GM21360 (cell line): ENCODE measurements around the gene PHYKPL.

ENCODE experiments used
- ATAC-seq: cut with Tn5 transposase; IDR thresholded peaks from one replicate; pipeline ENCODE4 v1.9.1; 2021; ENCODE audit warnings: mild to moderate bottlenecking, moderate library complexity; ENCODE audit not compliant: unreplicated experiment

Gene PHYKPL

DNA sequence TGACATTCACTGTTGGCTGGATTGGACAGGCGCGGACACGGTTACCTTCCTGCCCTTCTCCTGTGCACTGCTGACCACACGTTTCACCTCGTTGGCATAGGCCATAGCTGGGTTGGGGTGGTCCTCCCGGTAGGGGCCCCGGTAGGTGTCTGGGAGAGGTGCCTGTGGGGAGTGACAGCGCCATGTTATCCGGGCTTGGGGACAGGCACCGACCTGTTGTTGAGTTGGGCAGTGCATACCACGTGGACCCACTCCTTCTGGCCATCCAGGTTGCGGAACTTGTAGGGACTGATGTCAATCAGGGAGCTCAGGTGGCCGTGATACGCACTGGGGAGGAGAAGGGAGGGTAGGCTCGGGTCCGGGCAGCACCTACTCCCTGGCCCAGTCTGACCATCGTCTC, 8.2 kb downstream of the PHYKPL start:
- no peak for ATAC-seq

DNA sequence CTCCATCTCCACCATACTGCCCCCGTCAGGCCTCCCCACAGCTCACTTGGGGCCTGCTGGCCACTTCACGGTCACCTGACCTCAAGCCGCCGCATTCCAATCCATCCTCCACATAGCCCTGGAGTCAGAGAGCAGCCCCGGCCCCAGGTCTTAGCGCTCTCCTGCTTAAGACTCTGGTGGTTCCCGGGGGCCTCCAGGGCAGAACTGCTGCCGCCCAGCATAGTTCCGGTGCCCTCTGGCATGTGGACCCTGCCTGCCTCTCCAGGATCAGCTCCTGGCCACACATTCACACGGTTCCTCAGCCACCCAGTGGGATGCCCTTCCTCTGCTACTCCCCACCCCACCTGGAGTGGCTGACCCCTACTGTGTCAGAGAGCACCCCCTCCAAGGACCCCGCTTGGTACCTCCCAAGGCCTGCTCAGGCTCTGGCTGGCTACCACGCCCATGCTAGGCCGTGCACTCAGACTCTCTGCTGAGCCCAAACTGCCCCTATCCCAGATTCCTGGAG, 8.7 kb downstream of the PHYKPL start:
- ATAC-seq = no peak

DNA sequence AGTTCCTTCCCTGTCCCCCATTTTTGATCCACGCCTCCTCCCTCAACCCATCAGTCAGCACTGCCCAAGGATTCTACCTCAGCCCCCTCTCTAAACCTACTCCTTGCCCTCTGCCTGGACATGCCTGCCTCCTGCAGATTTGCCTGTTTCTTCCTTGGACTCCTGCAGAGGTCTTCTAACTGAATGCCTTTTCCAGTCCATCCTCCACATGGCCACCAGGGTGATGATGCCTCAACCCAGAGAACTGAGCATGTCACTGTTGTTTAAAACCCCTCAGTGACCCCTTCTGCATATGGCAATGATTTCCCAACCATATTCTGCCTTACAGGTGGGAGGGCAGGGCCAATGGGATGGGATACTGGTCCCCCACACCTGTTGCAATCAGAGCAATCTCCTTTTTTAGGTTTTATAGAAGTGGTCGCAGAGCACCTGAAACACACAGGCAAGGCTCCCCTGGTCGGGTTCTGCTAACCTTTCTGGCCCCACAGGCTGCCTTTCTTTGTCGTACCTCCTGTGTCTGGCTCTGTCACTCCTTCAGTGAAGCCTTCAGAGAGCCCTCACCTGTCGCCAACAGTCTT, 9.3 kb downstream of the PHYKPL start:
- ATAC-seq = no peak

DNA sequence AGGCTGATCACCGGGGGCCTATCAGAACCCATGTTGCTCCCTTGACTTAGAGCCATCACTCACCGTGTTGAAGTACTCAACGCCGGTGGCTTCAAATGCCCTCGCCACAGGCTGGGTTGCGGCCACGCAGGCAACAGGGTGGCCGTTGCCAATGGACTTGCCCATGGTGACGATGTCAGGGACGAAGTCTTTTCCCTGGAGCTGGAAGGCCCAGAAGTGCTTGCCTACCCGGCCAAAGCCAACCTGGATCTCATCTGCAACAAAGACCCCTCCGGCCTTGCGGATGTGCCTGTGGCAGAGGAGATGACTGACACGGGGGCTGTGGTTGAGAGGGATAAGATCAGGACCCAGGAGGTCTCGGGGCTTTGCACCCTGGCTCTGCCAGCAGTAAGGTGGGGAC, 10.3 kb downstream of the PHYKPL start:
- no peak for ATAC-seq

DNA sequence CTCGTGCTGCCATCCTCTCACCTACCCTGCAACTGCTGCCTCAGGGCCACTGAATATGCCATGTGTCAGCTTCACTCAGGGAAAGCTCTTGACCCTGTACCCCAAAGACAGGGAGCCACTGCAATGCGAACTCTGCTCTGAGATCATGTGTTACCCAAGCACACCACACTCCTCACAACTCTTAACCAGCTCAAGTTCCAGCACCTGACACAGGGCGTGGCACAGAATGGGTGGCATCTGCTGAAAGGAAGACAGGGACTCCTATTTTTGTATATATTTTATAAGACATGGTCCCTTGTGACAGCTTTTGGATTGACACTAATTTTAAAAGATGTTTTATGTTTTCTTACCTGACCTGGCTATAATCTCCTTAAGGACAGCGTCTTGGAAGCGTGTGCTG, 10.7 kb downstream of the PHYKPL start:
- no peak for ATAC-seq

DNA sequence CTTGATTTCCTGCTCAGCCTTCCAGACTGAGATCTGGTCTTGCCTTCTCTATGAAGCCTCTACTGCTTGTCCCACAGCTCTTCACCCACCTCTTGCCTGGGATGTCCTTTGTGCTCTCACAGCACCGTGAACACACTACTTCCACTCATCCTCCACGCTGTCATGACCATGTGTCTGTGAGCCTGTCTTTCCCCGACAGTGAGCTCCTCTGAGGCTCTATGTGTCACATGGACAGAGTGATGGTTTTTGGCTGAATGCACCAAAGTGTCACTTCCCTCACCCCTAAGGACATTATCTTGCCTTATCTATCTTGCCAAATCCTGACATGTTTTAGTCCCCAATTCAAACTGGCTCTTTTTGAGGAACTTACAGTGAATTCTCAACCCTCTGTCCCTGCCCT, 11.3 kb downstream of the PHYKPL start:
- no peak for ATAC-seq

DNA sequence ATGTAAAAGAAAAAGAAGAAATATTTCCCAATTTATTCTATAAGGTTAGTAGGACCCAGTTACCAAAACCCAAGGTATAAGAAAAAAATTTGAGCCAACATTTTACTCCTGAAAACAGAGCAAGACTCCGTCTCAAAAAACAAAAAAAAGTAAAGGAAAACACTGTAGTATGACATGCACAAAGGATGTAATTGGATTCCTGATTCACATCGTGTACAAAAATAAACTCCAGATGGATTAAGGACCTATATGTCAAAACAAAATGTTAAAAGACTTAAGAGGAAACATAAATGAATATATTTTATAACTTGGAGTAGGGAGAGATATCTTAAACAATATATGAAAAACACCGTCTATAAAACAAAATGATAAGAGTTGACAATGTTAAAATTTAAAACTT, 13.8 kb downstream of the PHYKPL start:
- no peak for ATAC-seq

DNA sequence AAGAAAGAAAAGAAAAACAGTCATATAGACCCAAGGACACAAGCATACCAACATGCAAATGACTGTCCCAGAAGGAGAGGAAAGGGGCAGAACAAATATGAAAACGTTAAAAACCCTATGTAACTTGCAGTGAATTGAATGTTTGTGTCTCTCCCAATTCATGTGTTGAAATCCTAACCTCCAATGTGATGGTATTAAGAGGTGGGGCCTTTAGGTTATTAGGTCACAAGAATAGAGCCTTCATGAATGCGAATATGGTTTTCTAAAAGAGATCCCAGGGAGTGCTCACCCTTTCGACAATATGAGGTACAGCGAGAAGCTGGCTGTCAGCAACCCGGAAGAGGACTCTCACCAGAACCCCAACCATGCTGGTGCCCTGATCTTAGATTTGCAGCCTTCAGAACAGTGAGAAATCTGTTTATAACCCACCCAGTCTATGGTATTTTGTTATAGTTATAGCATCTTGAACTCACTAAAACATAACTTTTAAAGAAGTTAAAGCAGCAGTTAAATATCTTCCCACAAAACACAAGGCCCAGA, 14.3 kb downstream of the PHYKPL start:
- ATAC-seq = no peak

DNA sequence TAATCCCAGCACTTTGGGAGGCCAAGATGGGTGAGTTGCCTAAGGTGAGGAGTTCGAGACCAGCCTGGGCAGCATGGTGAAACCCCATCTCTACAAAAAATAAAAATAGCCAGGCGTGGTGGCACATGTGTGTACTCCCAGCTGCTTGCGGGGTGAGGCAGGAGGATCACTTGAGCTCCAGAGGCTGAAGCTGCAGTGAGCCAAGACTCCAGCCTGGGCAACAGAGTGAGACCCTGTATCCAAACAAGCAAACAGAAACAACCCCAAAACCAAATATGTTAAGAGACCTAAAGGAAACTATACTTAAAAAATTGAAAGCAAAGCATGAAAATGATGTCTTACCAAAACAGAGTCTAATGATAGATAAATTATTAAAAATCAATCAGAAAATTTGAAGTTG, 15.8 kb downstream of the PHYKPL start:
- ATAC-seq = no peak

DNA sequence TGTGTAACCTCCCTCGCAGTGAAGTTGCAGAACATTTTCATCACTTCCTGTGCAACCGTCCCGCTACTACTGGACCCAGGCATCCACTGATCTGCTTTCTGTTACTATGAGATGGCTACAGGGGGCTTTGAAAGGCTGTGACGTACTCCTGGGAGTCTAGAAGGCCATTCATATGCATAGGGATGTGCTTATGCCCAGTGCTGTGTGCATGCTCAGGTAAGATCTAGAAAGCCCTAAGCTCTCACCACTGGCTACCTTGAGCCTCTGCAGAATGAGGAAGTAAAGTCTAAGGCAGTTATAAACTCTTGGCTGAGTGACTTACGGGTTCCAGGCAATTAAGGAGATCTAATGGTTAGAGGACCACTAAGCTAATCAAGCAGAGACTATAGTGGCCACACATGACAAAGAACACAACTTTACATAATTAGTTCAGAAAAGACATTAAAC, 16.5 kb downstream of the PHYKPL start:
- ATAC-seq = no peak

DNA sequence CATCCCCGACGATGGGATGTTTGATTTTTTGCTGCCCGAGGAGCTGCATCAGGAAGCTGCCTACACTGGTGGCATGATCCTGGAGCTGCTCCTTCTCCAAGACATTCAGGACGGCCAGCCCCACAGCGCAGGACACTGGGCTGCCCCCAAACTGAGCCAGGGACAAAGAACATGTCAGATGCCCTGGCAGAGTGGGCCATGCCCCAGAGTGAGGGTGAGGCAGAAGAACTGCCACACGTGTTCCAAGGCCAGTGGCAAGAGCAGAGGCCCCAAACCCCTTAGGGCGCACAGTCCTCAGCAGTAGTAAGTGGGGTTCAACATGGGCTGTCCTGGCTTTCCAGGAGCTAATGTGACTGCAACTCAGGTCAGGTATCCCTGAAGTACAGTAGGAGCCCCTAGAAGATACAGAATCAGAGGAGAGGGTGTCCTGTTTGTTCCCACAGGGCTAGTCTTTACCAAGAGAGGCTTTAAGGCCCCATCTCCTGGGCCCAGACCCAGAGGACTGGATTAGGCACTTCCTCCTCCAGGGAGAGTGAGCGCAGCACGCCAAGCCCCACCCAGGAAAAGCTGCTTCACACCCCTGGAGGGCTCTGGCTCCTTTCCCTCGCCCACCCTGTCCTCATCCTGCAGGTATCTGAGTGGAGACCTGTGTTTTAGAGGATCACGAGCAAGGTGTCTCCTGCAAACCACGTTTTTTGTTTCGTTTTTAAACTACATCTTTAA, 17.2 kb downstream of the PHYKPL start:
- no peak for ATAC-seq

DNA sequence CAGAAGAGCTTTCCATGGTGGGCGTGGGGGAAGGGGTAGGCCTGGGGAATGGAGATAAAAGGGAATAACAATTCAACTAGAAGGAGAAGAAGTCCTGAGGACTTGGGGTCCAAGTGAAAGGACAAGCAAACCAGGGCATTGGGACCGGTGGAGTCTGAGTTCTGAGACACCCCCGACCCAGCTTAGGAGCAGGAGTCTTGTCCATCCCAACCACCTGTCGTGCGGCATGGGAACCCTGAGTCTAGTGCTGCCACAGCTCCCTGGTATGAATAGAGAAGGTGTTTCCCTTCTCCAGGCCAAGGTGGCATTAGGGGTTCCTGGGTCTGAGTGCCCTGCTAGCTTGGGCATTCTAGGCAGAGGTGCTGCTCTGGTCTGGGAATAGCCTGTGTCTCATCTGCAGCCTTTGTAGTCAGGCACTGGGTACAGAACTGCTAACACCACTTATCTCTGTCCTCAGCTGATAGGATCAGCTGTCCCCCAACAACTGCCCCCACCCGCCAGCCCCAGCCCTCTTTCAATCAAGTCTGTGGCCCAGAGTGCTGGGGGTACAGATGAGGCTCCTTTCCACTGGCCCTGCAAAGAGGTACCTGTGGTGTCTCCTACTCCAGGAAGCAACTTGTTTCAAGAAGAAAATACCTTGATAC, 18.3 kb downstream of the PHYKPL start:
- no peak for ATAC-seq

DNA sequence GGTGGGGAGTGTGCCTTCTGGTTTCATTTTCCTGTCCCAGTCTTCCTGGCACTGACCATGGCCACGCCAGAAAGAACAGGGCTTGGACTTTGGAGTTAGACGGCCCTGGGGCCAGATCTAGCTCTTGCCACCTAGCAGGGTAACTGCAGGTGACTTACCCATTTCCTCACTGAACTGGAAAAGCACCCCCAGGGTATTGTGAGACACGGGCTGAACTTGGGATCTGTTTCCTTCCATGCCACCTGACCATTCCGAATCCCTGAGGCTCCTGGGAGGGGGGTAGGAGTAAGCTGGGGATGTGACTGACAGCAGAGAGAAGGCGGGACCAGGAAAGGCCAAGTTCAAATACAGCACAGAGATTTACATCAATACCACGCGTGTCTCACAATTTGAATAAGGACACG, 18.9 kb downstream of the PHYKPL start:
- ATAC-seq = no peak

DNA sequence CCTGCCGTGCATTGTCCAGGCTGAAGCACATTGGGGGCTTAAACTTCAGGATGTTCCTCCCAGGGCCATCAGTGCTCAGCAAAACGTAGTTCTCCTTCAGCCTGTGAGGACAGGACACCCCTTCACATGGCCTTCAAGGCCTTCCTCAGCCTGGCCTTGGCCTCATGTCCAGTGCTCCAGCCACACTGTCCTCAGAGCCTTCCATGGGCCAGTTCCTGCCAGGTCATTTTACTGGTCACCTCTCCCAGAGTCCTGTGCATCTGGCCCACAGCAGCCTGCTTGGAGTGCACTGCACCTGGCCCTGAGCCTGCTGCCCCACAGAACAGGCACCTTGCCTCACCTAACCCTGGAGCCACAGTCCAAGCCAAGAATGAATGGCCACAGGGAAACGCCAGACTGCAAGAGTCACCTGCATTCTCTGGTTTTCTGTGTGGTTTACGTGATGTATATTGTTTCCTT, 19.6 kb downstream of the PHYKPL start:
- ATAC-seq = no peak

DNA sequence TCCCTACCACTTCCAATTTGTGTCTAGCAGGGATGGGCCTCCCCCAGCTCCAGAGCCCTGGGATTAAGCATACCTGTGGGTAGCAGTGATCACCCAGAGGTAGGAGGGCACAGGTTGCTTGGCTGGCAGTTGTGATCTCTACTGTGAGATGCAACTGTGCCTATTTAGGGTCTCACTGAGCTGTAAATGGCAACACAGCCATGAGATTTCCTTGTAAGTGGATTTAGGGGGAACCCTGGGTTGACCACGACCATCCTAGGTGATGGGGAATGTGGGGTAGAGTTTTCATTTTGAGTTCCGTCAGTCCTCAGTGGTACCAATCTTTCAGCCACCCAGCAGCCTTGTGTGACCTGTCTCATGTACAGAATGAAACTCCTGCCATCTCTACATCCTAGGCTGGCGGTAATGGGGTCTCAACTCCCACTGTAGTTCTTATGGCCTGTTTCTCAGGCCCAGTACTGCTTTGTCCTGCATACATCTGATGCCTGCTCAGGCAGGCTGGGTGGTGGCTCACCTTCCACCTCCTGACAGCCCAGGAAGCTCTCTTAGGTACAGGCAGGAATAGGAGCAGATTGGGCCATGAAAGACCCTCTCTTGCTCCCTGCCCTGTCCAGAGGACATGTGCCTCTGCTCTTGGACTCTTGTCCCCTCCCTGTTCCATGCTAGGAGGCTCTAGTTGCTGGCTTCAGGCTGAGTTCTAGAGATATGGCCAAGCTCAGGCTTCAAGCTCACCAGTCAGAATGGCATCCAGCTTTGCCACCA, 20.2 kb downstream of the PHYKPL start:
- no peak for ATAC-seq

DNA sequence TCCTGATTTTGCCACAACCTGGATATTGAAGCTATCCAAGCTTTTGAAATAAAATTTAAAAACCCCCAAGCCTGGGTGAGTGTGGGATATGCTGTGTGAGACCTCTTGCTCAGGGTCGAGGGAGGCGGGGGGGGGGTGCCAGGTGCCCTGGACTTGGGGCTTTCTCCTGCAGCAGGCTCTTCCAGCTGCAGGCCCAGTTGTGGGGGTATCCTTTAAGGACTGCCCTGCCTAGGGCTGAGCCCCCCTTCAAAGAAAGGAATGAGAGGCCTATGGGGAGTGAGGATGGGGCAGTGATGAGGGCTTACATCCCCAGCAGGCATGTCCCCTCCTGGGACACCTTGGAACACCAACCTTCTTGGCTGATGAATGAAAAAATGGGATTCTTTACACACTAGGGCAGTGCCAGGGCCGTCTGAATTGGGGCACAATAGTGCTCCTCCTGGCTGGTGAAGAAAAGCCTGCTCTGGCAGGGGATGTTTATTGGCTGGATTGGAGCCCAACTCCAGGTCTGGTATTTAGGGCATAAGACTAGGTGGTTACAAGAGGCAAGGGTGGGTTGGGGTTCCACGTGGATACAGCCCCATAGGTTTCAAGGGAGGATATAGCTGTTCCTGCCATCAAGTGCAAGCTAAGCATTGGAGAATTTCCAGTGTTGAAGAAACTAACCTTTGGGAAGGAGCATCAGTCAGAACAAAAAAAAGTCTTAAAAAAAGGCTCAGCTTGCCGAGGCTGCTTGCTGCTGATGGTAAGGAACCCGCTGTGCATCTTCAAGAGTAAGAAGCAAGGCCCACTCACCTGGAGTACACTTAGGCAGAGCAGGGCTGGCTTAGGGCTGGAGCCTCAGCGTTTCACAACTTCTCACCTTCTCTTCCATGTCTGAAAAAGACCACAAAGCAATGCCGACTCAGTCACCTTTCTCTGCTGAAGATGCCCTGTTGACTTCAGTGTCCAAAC, 21.2 kb downstream of the PHYKPL start:
- ATAC-seq = no peak

DNA sequence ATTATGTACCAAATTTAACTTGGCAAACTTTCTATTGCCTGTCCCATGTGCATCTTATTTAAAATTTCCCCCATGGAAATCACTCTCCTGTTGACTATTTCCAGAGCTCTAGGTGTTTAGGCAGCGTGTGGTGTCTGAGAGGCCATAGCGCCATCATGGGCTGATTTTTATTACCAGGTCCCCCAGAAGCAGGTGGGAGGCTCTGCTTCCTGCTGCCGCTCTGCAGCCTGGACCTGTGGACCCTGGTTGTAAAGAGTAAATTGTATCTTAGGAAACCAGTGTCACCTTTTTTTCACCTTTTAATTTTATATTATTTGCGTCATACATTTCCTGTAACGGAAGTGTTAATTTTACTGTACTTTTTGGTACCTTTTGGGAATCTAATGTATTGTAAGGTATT, 21.9 kb downstream of the PHYKPL start:
- ATAC-seq = no peak

DNA sequence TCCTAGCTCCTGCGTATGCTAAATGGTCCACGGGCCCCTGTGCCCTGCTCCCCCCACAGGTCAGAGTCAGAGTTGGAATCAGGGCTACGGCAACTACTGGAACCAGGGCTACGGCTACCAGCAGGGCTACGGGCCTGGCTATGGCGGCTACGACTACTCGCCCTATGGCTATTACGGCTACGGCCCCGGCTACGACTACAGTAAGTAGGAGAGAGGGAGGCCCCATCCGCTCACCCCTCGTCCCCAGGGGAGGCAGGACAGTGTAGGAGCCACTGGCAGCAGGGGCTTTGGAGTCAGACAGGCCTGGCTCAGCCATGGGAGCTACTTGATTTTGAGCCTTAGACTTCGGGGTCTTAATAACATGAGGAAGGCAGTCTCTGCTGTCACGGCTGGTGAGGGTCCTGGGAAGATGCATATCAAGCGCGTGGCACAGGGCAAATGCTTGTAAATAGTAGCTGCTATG, 22.5 kb downstream of the PHYKPL start:
- ATAC-seq = no peak

DNA sequence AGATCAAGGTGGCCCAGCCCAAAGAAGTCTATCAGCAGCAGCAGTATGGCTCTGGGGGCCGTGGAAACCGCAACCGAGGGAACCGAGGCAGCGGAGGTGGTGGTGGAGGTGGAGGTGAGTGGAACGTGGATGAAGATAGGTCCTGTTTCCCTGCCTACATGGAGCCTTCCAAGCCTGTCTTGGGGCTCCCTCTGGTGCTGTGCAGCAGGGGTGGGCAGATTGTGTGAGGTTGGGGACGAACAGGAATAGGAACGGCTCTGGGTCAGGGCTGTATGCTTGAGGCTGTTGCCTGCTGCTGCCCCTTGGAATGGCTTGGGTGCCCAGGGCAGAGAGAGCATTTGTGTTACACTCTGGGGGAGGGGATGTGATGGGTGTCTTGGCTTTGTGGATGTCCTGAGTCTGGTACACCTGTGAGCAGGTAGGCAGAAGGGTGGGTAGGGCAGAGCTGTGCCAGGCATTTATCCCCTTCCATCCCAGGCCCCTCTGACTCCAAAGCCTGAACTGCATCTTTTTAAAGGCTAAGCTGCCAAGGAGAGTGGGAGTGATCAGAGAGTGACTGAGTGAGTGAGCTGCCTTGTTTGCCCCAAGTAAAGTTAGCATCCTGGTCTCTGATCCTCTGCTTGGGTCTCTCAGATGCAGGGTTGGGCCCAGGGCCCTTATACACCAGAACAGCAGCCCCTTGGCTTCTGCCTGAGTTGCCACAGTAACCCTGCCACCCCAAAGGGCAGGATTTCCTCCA, 23.1 kb downstream of the PHYKPL start:
- no peak for ATAC-seq
